Keratinocyte (primary cell): ENCODE measurements around the gene TMEM243. TPM values are rescaled to one million over a fixed set of nuclear protein-coding genes. Genes with fewer than 3 reads are reported as not detected.

Experiments used
- DNase-seq: peaks from one replicate; pipeline ENCODE4 v3.0.0-alpha.2; 2011; ENCODE audit warnings: low read depth, missing footprints, low spot score
- FAIRE-seq: peaks from 2 replicates; lab custom pipeline; 2011; peaks lifted over from hg19 to GRCh38; lab: Jason Lieb, UNC
- H2AFZ ChIP-seq: 2 replicates; pipeline ENCODE4 v1.6.0; 2012; ENCODE audit warnings: low read length, control low read depth, inconsistent platforms; ENCODE audit not compliant: control insufficient read depth
- H3K27ac ChIP-seq: 2 replicates; pipeline ENCODE4 v1.5.1; 2011; ENCODE audit warnings: low read length; ENCODE audit not compliant: control insufficient read depth, insufficient read depth
- H3K27me3 ChIP-seq: 3 replicates; pipeline ENCODE4 v1.6.0; 2011; ENCODE audit warnings: low read length; ENCODE audit not compliant: control insufficient read depth, insufficient read depth; ENCODE audit errors: extremely low read depth
- H3K36me3 ChIP-seq, 2 experiments: 2 replicates in 1 of 2; 3 replicates in 1 of 2; pipeline ENCODE4 v1.5.1; 2011; ENCODE audit warnings: low read length in 2 of 2, mild to moderate bottlenecking in 1 of 2; ENCODE audit not compliant: control insufficient read depth in 2 of 2, insufficient read depth in 2 of 2; ENCODE audit errors: extremely low read depth in 1 of 2
- H3K4me1 ChIP-seq: 3 replicates; pipeline ENCODE4 v1.5.1; 2011; ENCODE audit warnings: low read length; ENCODE audit not compliant: control insufficient read depth, insufficient read depth; ENCODE audit errors: extremely low read depth
- H3K4me2 ChIP-seq: 3 replicates; pipeline ENCODE4 v1.6.0; 2011; ENCODE audit warnings: low read depth, low read length; ENCODE audit not compliant: control insufficient read depth, insufficient read depth; ENCODE audit errors: extremely low read depth
- H3K4me3 ChIP-seq, 3 experiments: fragments of 200-600 bp in 1 of 3; sonication (generic) in 1 of 3; 2 replicates in 2 of 3; 3 replicates in 1 of 3; pipeline ENCODE4 v1.5.1; 2011 to 2016; ENCODE audit warnings: low read length in 3 of 3, mild to moderate bottlenecking in 3 of 3, control low read depth in 2 of 3, inconsistent platforms in 1 of 3, low read depth in 1 of 3, mixed read lengths in 1 of 3, mixed run types in 1 of 3, moderate library complexity in 1 of 3; ENCODE audit not compliant: control insufficient read depth in 2 of 3, insufficient read depth in 2 of 3; ENCODE audit errors: extremely low read depth in 1 of 3
- H3K79me2 ChIP-seq: 2 replicates; pipeline ENCODE4 v1.6.0; 2012; ENCODE audit warnings: low read length; ENCODE audit not compliant: control insufficient read depth, insufficient read depth
- H3K9ac ChIP-seq: 3 replicates; pipeline ENCODE4 v1.6.0; 2011; ENCODE audit warnings: low read length; ENCODE audit not compliant: control insufficient read depth, insufficient read depth; ENCODE audit errors: extremely low read depth
- H3K9me1 ChIP-seq: 3 replicates; pipeline ENCODE4 v1.6.0; 2011; ENCODE audit warnings: low read length; ENCODE audit not compliant: control insufficient read depth, insufficient read depth; ENCODE audit errors: extremely low read depth
- H3K9me3 ChIP-seq: 2 replicates; pipeline ENCODE4 v1.5.1; 2012; ENCODE audit warnings: low read depth, low read length; ENCODE audit not compliant: control insufficient read depth
- H4K20me1 ChIP-seq: 3 replicates; pipeline ENCODE4 v1.6.0; 2011; ENCODE audit warnings: low read length; ENCODE audit not compliant: control insufficient read depth, insufficient read depth; ENCODE audit errors: extremely low read depth
- EZH2 ChIP-seq: IDR thresholded peaks from one replicate; pipeline ENCODE4 v1.6.1; 2012; ENCODE audit warnings: inconsistent platforms, mild to moderate bottlenecking, low read length, moderate library complexity
- dilution Hi-C: fragments of 300-500 bp; cut with MboI; formaldehyde crosslinking; loops from one replicate; pipeline ENCODE4 v1.7.0; 2020; ENCODE audit warnings: low sequenced_read_pairs; ENCODE audit not compliant: extremely low pct_ligation_motif_present
- polyA plus RNA-seq, 5 experiments: library from polyadenylated mRNA; depleted of rRNA in 3 of 5; stranded (reverse) in 3 of 5; stranded (forward) in 1 of 5; unstranded in 1 of 5; fragments of >200 nt; gene quantifications; 1 replicate in 1 of 5; 2 replicates in 3 of 5; 3 replicates in 1 of 5; pipeline versions ENCODE4 v1.2.1 to v1.2.3, GENCODE V29; 2011 to 2012; ENCODE audit warnings: missing spikeins in 2 of 5, low read depth in 1 of 5, low replicate concordance in 1 of 5
- TF ChIP-seq, protein P1 (sequence below), 3 experiments: IDR thresholded peaks in 1 of 3; conservative IDR thresholded peaks in 1 of 3; optimal IDR thresholded peaks in 1 of 3; 2 replicates in 2 of 3; 3 replicates in 1 of 3; pipeline versions ENCODE3 to v1.5.1; 2011; ENCODE audit warnings: low read length in 3 of 3, mild to moderate bottlenecking in 3 of 3, moderate library complexity in 2 of 3, control low read depth in 1 of 3, inconsistent platforms in 1 of 3; ENCODE audit not compliant: insufficient read depth in 2 of 3; ENCODE audit errors: extremely low read depth in 1 of 3

The TMEM243 gene
- polyA plus RNA-seq, 1 donor (not counting 4 experiments of a cell fraction or from before 2014, with no cell fraction given): 30.6 TPM

DNA sequence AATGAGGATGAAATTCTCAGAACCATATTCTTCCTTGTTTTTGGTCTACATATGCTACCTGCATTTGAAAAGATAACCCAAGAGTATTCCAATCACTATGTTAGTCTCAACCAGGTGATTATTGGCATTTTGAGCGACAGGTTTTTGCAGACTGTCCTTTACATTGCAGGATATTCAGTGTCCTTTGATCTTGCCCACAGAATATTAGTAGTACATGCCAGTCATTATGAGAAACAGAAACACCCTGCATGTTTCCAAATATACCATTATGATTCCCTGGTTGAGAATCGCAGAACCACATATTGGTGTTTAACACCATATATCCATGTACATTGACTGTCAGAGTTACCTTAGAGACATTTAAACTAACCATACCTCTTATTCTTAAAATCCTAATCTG lies 30.6 kb downstream of the TMEM243 start:
- Histone ChIP-seq H3K27me3 (no peaks in the 10 kb centered on the region), H4K20me1 (no peaks in the 10 kb centered on the region), H3K4me1 (peaks cover under 1% of the 10 kb centered on the region), H3K27ac (no peak overlapping the region), H3K9me3 (no peaks in the 10 kb centered on the region), H3K36me3 (peaks cover 22 to 50% of the 10 kb centered on the region in 2 experiments), H3K9me1 (no peaks in the 10 kb centered on the region), H3K79me2 (no peaks in the 10 kb centered on the region), H3K4me2 (no peak overlapping the region), H3K9ac (no peak overlapping the region), H2AFZ (no peak overlapping the region), H3K4me3 (no peak overlapping the region)
- dilution Hi-C loops: no loop called here
- FAIRE-seq (no peak), DNase-seq (no peak)
- TF ChIP-seq, protein P1, sequence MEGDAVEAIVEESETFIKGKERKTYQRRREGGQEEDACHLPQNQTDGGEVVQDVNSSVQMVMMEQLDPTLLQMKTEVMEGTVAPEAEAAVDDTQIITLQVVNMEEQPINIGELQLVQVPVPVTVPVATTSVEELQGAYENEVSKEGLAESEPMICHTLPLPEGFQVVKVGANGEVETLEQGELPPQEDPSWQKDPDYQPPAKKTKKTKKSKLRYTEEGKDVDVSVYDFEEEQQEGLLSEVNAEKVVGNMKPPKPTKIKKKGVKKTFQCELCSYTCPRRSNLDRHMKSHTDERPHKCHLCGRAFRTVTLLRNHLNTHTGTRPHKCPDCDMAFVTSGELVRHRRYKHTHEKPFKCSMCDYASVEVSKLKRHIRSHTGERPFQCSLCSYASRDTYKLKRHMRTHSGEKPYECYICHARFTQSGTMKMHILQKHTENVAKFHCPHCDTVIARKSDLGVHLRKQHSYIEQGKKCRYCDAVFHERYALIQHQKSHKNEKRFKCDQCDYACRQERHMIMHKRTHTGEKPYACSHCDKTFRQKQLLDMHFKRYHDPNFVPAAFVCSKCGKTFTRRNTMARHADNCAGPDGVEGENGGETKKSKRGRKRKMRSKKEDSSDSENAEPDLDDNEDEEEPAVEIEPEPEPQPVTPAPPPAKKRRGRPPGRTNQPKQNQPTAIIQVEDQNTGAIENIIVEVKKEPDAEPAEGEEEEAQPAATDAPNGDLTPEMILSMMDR (optimal IDR thresholded peaks at IDR 0.05 in 1 of 3, IDR thresholded peaks at IDR 0.05 in 1 of 3, conservative IDR thresholded peaks at IDR 0.05 in 1 of 3; ENCODE audit: extremely low read depth in 1 of 3, insufficient read depth in 2 of 3, low read length in 3 of 3): no peak
- no peak for TF ChIP-seq EZH2

DNA sequence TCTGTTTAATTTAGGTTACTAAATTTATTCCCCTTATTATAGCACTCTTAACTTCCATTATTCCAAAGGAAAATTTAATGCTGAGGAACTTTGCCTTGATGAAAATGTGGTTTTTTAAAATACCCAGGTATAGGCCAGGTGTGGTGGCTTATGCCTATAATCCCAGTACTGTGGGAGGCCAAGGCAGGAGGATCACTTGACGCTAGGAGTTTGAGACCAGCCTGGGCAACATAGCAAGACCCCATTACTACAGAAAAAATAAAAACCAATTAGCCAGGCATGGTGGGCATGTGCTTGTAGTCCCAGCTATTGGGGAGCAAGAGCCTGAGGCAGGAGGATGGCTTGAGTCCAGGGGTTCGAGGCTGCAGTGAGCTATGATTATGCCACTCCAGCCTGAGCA lies 32.4 kb downstream of the TMEM243 start:
- no peaks in the 10 kb centered on the region for H4K20me1 ChIP-seq
- H3K4me2 ChIP-seq: no peak overlapping the region
- TF ChIP-seq EZH2: no peak
- TF ChIP-seq, protein P1 (optimal IDR thresholded peaks at IDR 0.05 in 1 of 3, IDR thresholded peaks at IDR 0.05 in 1 of 3, conservative IDR thresholded peaks at IDR 0.05 in 1 of 3; ENCODE audit: extremely low read depth in 1 of 3, insufficient read depth in 2 of 3, low read length in 3 of 3): no peak
- no peak overlapping the region for H2AFZ ChIP-seq
- H3K9me1 ChIP-seq: no peaks in the 10 kb centered on the region
- H3K4me1 ChIP-seq: peaks cover 2% of the 10 kb centered on the region
- peaks cover 21 to 47% of the 10 kb centered on the region in 2 experiments for H3K36me3 ChIP-seq
- H3K9me3 ChIP-seq: no peaks in the 10 kb centered on the region
- DNase-seq (no peak), FAIRE-seq (no peak)
- dilution Hi-C loops: no loop called here
- no peak overlapping the region for H3K4me3 ChIP-seq
- no peak overlapping the region for H3K27ac ChIP-seq
- no peaks in the 10 kb centered on the region for H3K27me3 ChIP-seq
- H3K79me2 ChIP-seq: no peaks in the 10 kb centered on the region
- H3K9ac ChIP-seq: no peak overlapping the region
